Upper lobe of left lung (tissue), 6 donors: Measurements from ENCODE around the gene TMUB1. TPM values are rescaled to one million over a fixed set of nuclear protein-coding genes. Genes with fewer than 3 reads are reported as not detected.

Experiments
- ATAC-seq, 2 donors: fragments of 200-7000 bp; cut with Tn5 transposase; one replicate each; pipeline ENCODE4 v1.9.1; 2022; ENCODE audit warnings: mild to moderate bottlenecking in 2 of 2, moderate library complexity in 2 of 2; ENCODE audit not compliant: low FRiP score in 2 of 2
- DNase-seq, 2 donors: peaks; one replicate each; pipeline ENCODE4 v3.0.0-alpha.2; 2019 to 2020
- H3K27ac ChIP-seq, 4 donors: fragments of 200-600 bp; sonication (generic); one replicate each; pipeline ENCODE4 v1.5.1; 2016 to 2019
- H3K27me3 ChIP-seq, 4 donors: fragments of 200-600 bp; sonication (generic); one replicate each; pipeline ENCODE4 v1.5.1; 2017 to 2019
- H3K36me3 ChIP-seq, 4 donors: fragments of 200-600 bp; sonication (generic); one replicate each; pipeline ENCODE4 v1.5.1; 2016 to 2019
- H3K4me1 ChIP-seq, 4 donors: fragments of 200-600 bp; sonication (generic); one replicate each; pipeline ENCODE4 v1.5.1; 2018 to 2019
- H3K4me3 ChIP-seq, 4 donors: fragments of 200-600 bp; sonication (generic); one replicate each; pipeline ENCODE4 v1.5.1; 2017 to 2019; ENCODE audit warnings: mild to moderate bottlenecking in 2 of 4, moderate library complexity in 1 of 4
- H3K9me3 ChIP-seq, 4 donors: fragments of 200-600 bp; sonication (generic); one replicate each; pipeline ENCODE4 v1.5.1; 2018 to 2019
- EP300 ChIP-seq, 4 donors: sonication (generic); formaldehyde crosslinking; IDR thresholded peaks; one replicate each; pipeline ENCODE4 v1.5.1; 2017; ENCODE audit warnings: antibody characterized with exemption in 4 of 4, control low read depth in 2 of 4
- POLR2A ChIP-seq, 4 donors: fragments of 450-650 bp; IDR thresholded peaks; one replicate each; pipeline ENCODE4 v1.5.1; 2016 to 2017; ENCODE audit warnings: antibody characterized with exemption in 4 of 4, mild to moderate bottlenecking in 2 of 4
- POLR2AphosphoS5 ChIP-seq, 2 donors: sonication (generic); formaldehyde crosslinking; IDR thresholded peaks; one replicate each; pipeline ENCODE4 v1.5.1; 2017; ENCODE audit warnings: antibody characterized with exemption in 2 of 2
- WGBS, 2 donors: methylation state at CpG; one replicate each; pipeline ENCODE4 v1.1.5; 2017 to 2018; 5-methylcytosine and 5-hydroxymethylcytosine counted together
- total RNA-seq, 6 donors: library from RNA; depleted of rRNA in 4 of 6; stranded (reverse); fragments of >200 nt in 4 of 6; gene quantifications; one replicate each; pipeline versions ENCODE4 v1.1.0 to v1.2.1, GENCODE V29; 2016 to 2021
- TF ChIP-seq, protein P1 (sequence below), 6 experiments: fragments of 450-650 bp in 4 of 6; fragments of 200-600 bp in 2 of 6; sonication (generic) in 2 of 6; IDR thresholded peaks; one replicate each; pipeline ENCODE4 v1.5.1; 2016 to 2019; ENCODE audit warnings: antibody characterized with exemption in 6 of 6
- donor health status: DM: no; HTN: no; CAD: no; lungs with moderate emphysema.
- donor health status: DM: no; HTN: yes; CAD: no; lungs with severe emphysema.

The TMUB1 gene
- total RNA-seq, 6 donors from 2014 or later: 35.3 to 72.9 (median 51.6) TPM

DNA sequence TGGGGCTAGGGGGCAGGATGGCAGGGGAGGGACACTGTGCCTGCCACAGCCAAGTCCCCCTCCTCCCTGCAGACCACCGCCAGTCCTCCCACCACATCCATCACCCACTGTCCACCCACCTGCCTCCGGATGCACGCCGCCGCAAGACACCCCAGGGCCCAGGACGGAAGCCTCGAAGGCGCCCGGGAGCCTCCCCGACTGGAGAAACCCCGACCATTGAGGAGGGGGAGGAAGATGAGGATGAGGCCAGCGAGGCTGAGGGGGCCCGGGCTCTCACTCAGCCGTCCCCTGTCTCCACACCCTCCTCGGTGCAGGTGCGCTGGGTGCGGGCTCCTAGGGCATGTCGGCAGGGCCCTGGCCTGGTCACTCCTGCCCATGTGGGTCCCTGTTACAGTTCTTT, 18.8 kb downstream of the TMUB1 start:
- Histone ChIP-seq H3K27me3 (no peaks in the 10 kb centered on the region), H3K36me3 (peaks cover 33 to 65% (median 57%) of the 10 kb centered on the region in 4 donors), H3K9me3 (no peaks in the 10 kb centered on the region), H3K4me1 (peaks cover 23 to 39% (median 34%) of the 10 kb centered on the region in 4 donors), H3K4me3 (no peak overlapping the region), H3K27ac (no peak overlapping the region)
- 96 to 97% methylated on average over 16 to 18 of the region's 18 CpGs for WGBS, 2 donors
- ATAC-seq (no peak), DNase-seq (peak in 1 of 2 donors; percentile 78)
- no peak for TF ChIP-seq POLR2AphosphoS5 (IDR thresholded peaks at IDR 0.05)
- TF ChIP-seq EP300 (IDR thresholded peaks at IDR 0.05): no peak
- TF ChIP-seq, protein P1, sequence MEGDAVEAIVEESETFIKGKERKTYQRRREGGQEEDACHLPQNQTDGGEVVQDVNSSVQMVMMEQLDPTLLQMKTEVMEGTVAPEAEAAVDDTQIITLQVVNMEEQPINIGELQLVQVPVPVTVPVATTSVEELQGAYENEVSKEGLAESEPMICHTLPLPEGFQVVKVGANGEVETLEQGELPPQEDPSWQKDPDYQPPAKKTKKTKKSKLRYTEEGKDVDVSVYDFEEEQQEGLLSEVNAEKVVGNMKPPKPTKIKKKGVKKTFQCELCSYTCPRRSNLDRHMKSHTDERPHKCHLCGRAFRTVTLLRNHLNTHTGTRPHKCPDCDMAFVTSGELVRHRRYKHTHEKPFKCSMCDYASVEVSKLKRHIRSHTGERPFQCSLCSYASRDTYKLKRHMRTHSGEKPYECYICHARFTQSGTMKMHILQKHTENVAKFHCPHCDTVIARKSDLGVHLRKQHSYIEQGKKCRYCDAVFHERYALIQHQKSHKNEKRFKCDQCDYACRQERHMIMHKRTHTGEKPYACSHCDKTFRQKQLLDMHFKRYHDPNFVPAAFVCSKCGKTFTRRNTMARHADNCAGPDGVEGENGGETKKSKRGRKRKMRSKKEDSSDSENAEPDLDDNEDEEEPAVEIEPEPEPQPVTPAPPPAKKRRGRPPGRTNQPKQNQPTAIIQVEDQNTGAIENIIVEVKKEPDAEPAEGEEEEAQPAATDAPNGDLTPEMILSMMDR (IDR thresholded peaks at IDR 0.05): no peak
- TF ChIP-seq POLR2A (IDR thresholded peaks at IDR 0.05): no peak

DNA sequence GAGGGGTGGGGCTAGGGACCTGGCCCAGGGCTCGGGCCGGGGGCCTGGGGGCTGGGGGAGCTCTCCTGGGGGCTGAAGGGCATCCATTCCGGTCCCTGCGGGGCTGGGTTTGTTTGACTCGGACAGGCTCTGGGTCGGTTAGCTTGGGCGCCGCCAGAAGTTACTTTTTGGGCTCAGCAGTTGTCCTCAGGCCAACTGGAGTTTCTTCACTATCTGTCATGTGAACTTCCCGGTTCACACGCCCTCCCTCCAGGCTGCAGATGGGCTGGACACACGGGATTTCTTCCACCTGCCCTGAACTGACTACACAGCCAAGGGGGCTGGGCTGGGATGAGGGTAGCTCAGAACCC, 20.1 kb downstream of the TMUB1 start:
- no peak for DNase-seq
- peak overlapping the region in 3 of 4 donors; percentile 13 to 88 (median 40) for H3K4me3 ChIP-seq
- peaks cover 30 to 51% (median 44%) of the 10 kb centered on the region in 4 donors for H3K4me1 ChIP-seq
- WGBS, 2 donors: 67% methylated on average over 11 of the region's 11 CpGs; no CpG with 5 or more reads in 1 of the 2 donors
- peak in 1 of 2 donors; percentile 0 for ATAC-seq
- no peaks in the 10 kb centered on the region for H3K27me3 ChIP-seq
- TF ChIP-seq POLR2AphosphoS5 (IDR thresholded peaks at IDR 0.05) (no peak), POLR2A (IDR thresholded peaks at IDR 0.05) (no peak), EP300 (IDR thresholded peaks at IDR 0.05) (no peak)
- TF ChIP-seq, protein P1 (IDR thresholded peaks at IDR 0.05): no peak
- no peaks in the 10 kb centered on the region for H3K9me3 ChIP-seq
- H3K27ac ChIP-seq: peak overlapping the region; percentile 59 to 99 (median 82)
- H3K36me3 ChIP-seq: peaks cover 28 to 53% (median 45%) of the 10 kb centered on the region in 4 donors

DNA sequence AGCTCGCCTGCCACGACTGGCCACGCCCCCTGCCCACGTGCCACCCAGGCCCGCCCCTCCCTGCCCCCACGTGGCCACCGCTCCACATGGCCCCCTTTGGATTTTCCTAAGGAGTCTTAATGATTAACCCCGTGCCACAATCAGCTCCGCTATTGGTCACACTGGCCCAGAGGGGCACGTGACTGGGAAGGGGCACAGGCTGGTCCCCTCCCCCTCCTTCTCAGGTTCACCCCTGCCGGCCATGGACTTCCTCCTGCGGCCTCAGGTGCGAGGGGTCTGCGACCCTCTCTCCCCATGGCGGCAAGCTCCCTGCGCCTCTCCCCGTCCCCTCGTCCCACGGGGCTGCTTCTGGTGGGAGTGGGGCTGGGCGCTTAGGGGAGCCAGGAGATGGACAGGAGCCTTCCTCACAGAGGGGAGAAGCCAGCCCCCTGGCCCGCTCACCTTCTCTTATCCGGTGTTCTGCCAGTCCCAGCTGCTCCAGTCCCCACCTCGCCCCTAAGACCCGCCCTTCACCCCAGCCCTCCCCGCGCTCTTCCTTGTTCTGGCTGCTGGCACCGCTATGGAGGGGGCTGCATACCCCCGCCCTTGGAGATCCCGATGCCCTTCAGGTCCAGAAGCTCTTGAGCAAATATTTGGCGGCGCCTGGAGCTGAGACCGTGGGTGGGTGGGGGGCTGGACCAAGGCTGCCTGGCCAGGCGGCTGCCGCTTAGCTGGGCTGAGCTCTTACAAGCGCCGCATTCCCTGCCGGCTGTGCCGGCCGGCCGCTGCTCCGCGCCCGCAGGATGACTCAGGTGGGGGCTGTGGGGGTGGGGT, 20.7 kb downstream of the TMUB1 start:
- Histone ChIP-seq H3K27ac (peak overlapping the region; percentile 59 to 99 (median 82)), H3K4me1 (peaks cover 30 to 52% (median 44%) of the 10 kb centered on the region in 4 donors), H3K4me3 (peak overlapping the region in 3 of 4 donors; percentile 13 to 88 (median 40)), H3K27me3 (no peaks in the 10 kb centered on the region), H3K36me3 (peaks cover 22 to 47% (median 40%) of the 10 kb centered on the region in 4 donors), H3K9me3 (no peaks in the 10 kb centered on the region)
- ATAC-seq (peak; percentile 31 to 67), DNase-seq (peak; percentile 82 to 92)
- WGBS, 2 donors: 68 to 90% methylated on average over 17 to 32 of the region's 43 CpGs
- no peak for TF ChIP-seq EP300 (IDR thresholded peaks at IDR 0.05)
- TF ChIP-seq, protein P1 (IDR thresholded peaks at IDR 0.05): peak in 1 of 6 experiments; percentile 10

DNA sequence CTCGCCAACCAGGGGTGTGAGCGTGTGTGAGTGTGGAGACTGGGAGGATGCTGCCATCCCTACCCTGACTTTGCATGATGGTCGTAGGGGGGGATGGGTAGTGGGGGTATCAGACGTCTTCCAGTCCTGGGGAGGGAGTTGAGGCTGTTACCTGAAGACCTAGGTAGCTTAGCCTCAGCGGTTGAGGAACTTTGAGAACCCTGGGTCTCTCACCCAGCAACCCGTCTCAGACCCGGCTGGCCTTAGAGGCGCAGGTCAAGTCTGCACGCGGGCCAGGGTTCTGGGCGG, 21.2 kb downstream of the TMUB1 start:
- Histone ChIP-seq H3K27ac (peak overlapping the region in 3 of 4 donors; percentile 47 to 99 (median 96)), H3K27me3 (no peaks in the 10 kb centered on the region), H3K4me1 (peaks cover 33 to 57% (median 48%) of the 10 kb centered on the region in 4 donors), H3K4me3 (peak overlapping the region in 2 of 4 donors; percentile 40 to 88), H3K36me3 (peaks cover 18 to 41% (median 34%) of the 10 kb centered on the region in 4 donors), H3K9me3 (no peaks in the 10 kb centered on the region)
- WGBS, 2 donors: 60 to 92% methylated on average over 5 to 10 of the region's 11 CpGs
- no peak for ATAC-seq
- TF ChIP-seq EP300 (IDR thresholded peaks at IDR 0.05): no peak
- peak in 1 of 4 donors; percentile 20 for TF ChIP-seq POLR2A (IDR thresholded peaks at IDR 0.05)
- TF ChIP-seq, protein P1 (IDR thresholded peaks at IDR 0.05): no peak
- no peak for TF ChIP-seq POLR2AphosphoS5 (IDR thresholded peaks at IDR 0.05)
- DNase-seq: no peak
